ENCODE results near the gene SHANK1. TPM values are rescaled to one million over a fixed set of nuclear protein-coding genes. Genes with fewer than 3 reads are reported as not detected.

Gene SHANK1
- not detected in 2 replicates for total RNA-seq

GRCh38 chr19:50719566-50719965, at the start of gene SHANK1:
TSS of gene SHANK1 (minus strand) at chr19:50719802. CDS start at chr19:50716919, 2,883 bp downstream.

GRCh38 chr19:50723069-50723468, 3.5 kb upstream of the SHANK1 start, which contains the start of gene CLEC11A:
TSS of gene CLEC11A (plus strand) at chr19:50723364. CDS start at chr19:50723526, 162 bp downstream.

GRCh38 chr19:50649433-50650391, 69.9 kb downstream of the SHANK1 start, which contains the start of gene C19orf81:
TSS of gene C19orf81 (plus strand) at chr19:50649445. CDS start at chr19:50649445, 0 bp downstream.

GRCh38 chr19:50639121-50640112, 80.2 kb downstream of the SHANK1 start, which contains the start of gene SYT3:
TSS of gene SYT3 (minus strand) at chr19:50639881. CDS start at chr19:50637411, 2,470 bp downstream.

Other genes with a start within 250 kb of the SHANK1 start
- gene EMC10, start 243.3 kb downstream of the SHANK1 start, total RNA-seq = 75.2 and 81.7 TPM in 2 replicates
- gene GARIN5A, start 243.0 kb downstream of the SHANK1 start, total RNA-seq = 0.11 and 0.17 TPM in 2 replicates
- gene JOSD2, start 208.6 kb downstream of the SHANK1 start, total RNA-seq = 22.5 and 25.8 TPM in 2 replicates
- gene ASPDH, start 205.9 kb downstream of the SHANK1 start, total RNA-seq = not detected in 2 replicates
- under 0.01 TPM in 2 replicates for gene LRRC4B, start 151.4 kb downstream of the SHANK1 start, total RNA-seq
- gene SYT3, start 79.9 kb downstream of the SHANK1 start, total RNA-seq = not detected in 2 replicates
- gene C19orf81, start 70.4 kb downstream of the SHANK1 start, total RNA-seq = not detected in 2 replicates
- 0.34 and 1.6 TPM in 2 replicates for gene CLEC11A, start 3.6 kb upstream of the SHANK1 start, total RNA-seq
- not detected in 2 replicates for gene GPR32, start 50.7 kb upstream of the SHANK1 start, total RNA-seq
- not detected in 2 replicates for gene ACP4, start 70.6 kb upstream of the SHANK1 start, total RNA-seq
- gene KLK1, start 104.0 kb upstream of the SHANK1 start, total RNA-seq = not detected in 2 replicates
- not detected in 2 replicates for gene KLK15, start 113.8 kb upstream of the SHANK1 start, total RNA-seq
- not detected in 2 replicates for gene KLK3, start 135.1 kb upstream of the SHANK1 start, total RNA-seq
- gene KLK2, start 153.6 kb upstream of the SHANK1 start, total RNA-seq = not detected in 2 replicates
- gene KLK4, start 191.6 kb upstream of the SHANK1 start, total RNA-seq = not detected in 2 replicates
- not detected in 2 replicates for gene KLK5, start 233.2 kb upstream of the SHANK1 start, total RNA-seq
- gene KLK6, start 249.8 kb upstream of the SHANK1 start, total RNA-seq = not detected in 2 replicates

Data from dermis lymphatic vessel endothelial cell (primary cell).